A549 (cell line): ENCODE results near the gene EMP3.

ENCODE experiments used
- CBX2 ChIP-seq: fragments of 200-600 bp; sonication (generic); IDR thresholded peaks from 2 replicates; pipeline ENCODE4 v1.6.1; 2016; ENCODE audit warnings: low read depth, mild to moderate bottlenecking, borderline replicate concordance
- CEBPB ChIP-seq, 2 experiments: fragments of >200 bp in 1 of 2; sonication (Bioruptor Twin) in 1 of 2; formaldehyde crosslinking in 1 of 2; IDR thresholded peaks; 2 replicates each; pipeline ENCODE4 v1.6.1; 2012 to 2016
- CTCF ChIP-seq: fragments of >200 bp; sonication (Bioruptor Twin); formaldehyde crosslinking; IDR thresholded peaks from 3 replicates; pipeline ENCODE4 v1.5.1; 2016
- EP300 ChIP-seq, 2 experiments: fragments of >200 bp; sonication (Bioruptor Twin); formaldehyde crosslinking; IDR thresholded peaks; 2 replicates in 1 of 2; 3 replicates in 1 of 2; pipeline ENCODE4 v1.6.1; 2016 to 2017
- HOXB13 ChIP-seq: fragments of 250-450 bp; sonication (Bioruptor Pico); IDR thresholded peaks from 2 replicates; pipeline ENCODE4 v1.5.0; 2020; ENCODE audit warnings: low read depth, mild to moderate bottlenecking, moderate library complexity
- MYC ChIP-seq: IDR thresholded peaks from 2 replicates; pipeline ENCODE4 v1.6.1; 2012; ENCODE audit warnings: mild to moderate bottlenecking, inconsistent platforms, low read length, improper control_type of control experiment, borderline replicate concordance
- NFE2L2 ChIP-seq: fragments of 150-350 bp; conservative IDR thresholded peaks from 2 replicates; pipeline ENCODE4 v1.6.1; 2014; ENCODE audit warnings: low read length
- POLR2A ChIP-seq: IDR thresholded peaks from 2 replicates; pipeline ENCODE4 v1.6.1; 2012; ENCODE audit warnings: mild to moderate bottlenecking, low read length
- RAD21 ChIP-seq, 2 experiments: fragments of >200 bp in 1 of 2; sonication (Bioruptor Twin) in 1 of 2; formaldehyde crosslinking in 1 of 2; IDR thresholded peaks in 1 of 2; conservative IDR thresholded peaks in 1 of 2; 2 replicates in 1 of 2; 3 replicates in 1 of 2; pipeline ENCODE4 v1.6.1; 2012 to 2018; ENCODE audit warnings: inconsistent platforms in 1 of 2
- REST ChIP-seq: fragments of 200-600 bp; sonication (generic); IDR thresholded peaks from 2 replicates; pipeline ENCODE4 v1.6.1; 2016; ENCODE audit warnings: antibody characterized with exemption, mild to moderate bottlenecking, moderate library complexity
- RNF2 ChIP-seq: fragments of 200-600 bp; sonication (generic); IDR thresholded peaks from 2 replicates; pipeline ENCODE4 v1.6.1; 2016; ENCODE audit warnings: low read depth, mild to moderate bottlenecking, antibody characterized with exemption, moderate library complexity, borderline replicate concordance
- TP53 ChIP-seq: fragments of 250-450 bp; sonication (Bioruptor Pico); IDR thresholded peaks from 2 replicates; pipeline ENCODE4 v1.5.0; 2021; ENCODE audit warnings: mild to moderate bottlenecking, moderate library complexity
- TF ChIP-seq, protein P1 (sequence below): fragments of 450-650 bp; IDR thresholded peaks from 2 replicates; pipeline ENCODE4 v1.6.1; 2014; ENCODE audit warnings: antibody characterized with exemption

DNA sequence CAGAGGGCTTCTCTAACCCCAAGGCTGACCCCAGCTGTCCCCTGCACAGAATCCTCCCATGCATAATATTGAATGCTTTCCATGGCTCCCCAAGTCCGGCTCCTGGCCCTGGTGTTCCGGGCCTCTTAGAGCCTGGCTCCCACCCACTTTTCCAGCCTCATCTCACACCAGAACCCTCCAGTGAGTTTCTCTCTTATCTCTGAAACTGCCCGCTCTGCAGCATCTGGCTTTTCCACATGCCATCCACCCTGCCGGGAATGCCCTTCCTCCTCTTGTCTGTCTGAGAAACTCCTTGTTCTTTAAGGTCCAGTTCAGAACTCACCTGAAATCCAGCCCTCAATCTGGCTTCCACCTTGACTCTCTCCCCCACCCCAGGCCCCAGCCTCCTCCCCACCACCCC, 45.6 kb downstream of the EMP3 start:
- TF ChIP-seq CTCF, result no peak
- TF ChIP-seq, protein P1, sequence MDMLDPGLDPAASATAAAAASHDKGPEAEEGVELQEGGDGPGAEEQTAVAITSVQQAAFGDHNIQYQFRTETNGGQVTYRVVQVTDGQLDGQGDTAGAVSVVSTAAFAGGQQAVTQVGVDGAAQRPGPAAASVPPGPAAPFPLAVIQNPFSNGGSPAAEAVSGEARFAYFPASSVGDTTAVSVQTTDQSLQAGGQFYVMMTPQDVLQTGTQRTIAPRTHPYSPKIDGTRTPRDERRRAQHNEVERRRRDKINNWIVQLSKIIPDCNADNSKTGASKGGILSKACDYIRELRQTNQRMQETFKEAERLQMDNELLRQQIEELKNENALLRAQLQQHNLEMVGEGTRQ, result no peak
- no peak for TF ChIP-seq POLR2A
- TF ChIP-seq NFE2L2, result no peak
- TF ChIP-seq RAD21 (conservative IDR thresholded peaks at IDR 0.05 in 1 of 2, IDR thresholded peaks at IDR 0.05 in 1 of 2), result no peak
- TF ChIP-seq REST, result no peak
- no peak for TF ChIP-seq CEBPB (IDR thresholded peaks at IDR 0.05)
- TF ChIP-seq TP53 (CRISPR knock-in tag), result no peak
- TF ChIP-seq RNF2, result no peak
- no peak for TF ChIP-seq EP300 (IDR thresholded peaks at IDR 0.05)
- no peak for TF ChIP-seq HOXB13 (CRISPR knock-in tag)
- no peak for TF ChIP-seq MYC
- TF ChIP-seq CBX2, result no peak
